Measurements from ENCODE around the gene ZNF808. TPM values are rescaled to one million over a fixed set of nuclear protein-coding genes. Genes with fewer than 3 reads are reported as not detected.
"Not testable (repeated sequence)": the region's sequence is repeated elsewhere in the genome, so short reads cannot be mapped to it uniquely, and the experiment has no call there.

ZNF808 gene
- total RNA-seq, 1 donor from 2014 or later, result 28.5 TPM

- Histone ChIP-seq H3K27me3 (ENCODE audit: low read depth) (no peaks in the 10 kb centered on the region), H3K36me3 (no peaks in the 10 kb centered on the region), H3K27ac (no peak overlapping the region), H3K4me1 (no peaks in the 10 kb centered on the region), H3K9me3 (peaks cover 3% of the 10 kb centered on the region), H3K4me3 (no peak overlapping the region)
- intact Hi-C loops (cut with DNase I), result no loop called here
- no peak for DNase-seq
- no peak for ATAC-seq
- no peak for TF ChIP-seq CTCF (IDR thresholded peaks at IDR 0.05)
Measured at GRCh38 chr19:52520013-52520412, 7.5 kb upstream of the ZNF808 start.

GRCh38 chr19:52522551-52522950, 4.9 kb upstream of the ZNF808 start:
- no peaks in the 10 kb centered on the region for H3K27me3 ChIP-seq (ENCODE audit: low read depth)
- no peak overlapping the region for H3K4me3 ChIP-seq
- no peaks in the 10 kb centered on the region for H3K4me1 ChIP-seq
- no peaks in the 10 kb centered on the region for H3K36me3 ChIP-seq
- ATAC-seq, result no peak
- no peak overlapping the region for H3K27ac ChIP-seq
- H3K9me3 ChIP-seq, result no peaks in the 10 kb centered on the region
- no peak for DNase-seq
- intact Hi-C loops (cut with DNase I), result no loop called here
- no peak for TF ChIP-seq CTCF (IDR thresholded peaks at IDR 0.05)

- intact Hi-C loops (cut with DNase I), result no loop called here
- DNase-seq (no peak), ATAC-seq (no peak)
- no peak overlapping the region for H3K4me3 ChIP-seq
- peaks cover 9% of the 10 kb centered on the region for H3K4me1 ChIP-seq
- no peak for TF ChIP-seq CTCF (IDR thresholded peaks at IDR 0.05)
- H3K27me3 ChIP-seq (ENCODE audit: low read depth), result no peaks in the 10 kb centered on the region
- H3K36me3 ChIP-seq, result no peaks in the 10 kb centered on the region
- no peak overlapping the region for H3K27ac ChIP-seq
- no peaks in the 10 kb centered on the region for H3K9me3 ChIP-seq
Measured at GRCh38 chr19:52524086-52524485, 3.4 kb upstream of the ZNF808 start.

- intact Hi-C loops (cut with DNase I), result no loop called here
- Histone ChIP-seq H3K9me3 (no peaks in the 10 kb centered on the region), H3K4me3 (peak overlapping the region; percentile 78), H3K36me3 (no peaks in the 10 kb centered on the region), H3K27me3 (ENCODE audit: low read depth) (no peaks in the 10 kb centered on the region), H3K27ac (peak overlapping the region; percentile 95), H3K4me1 (peaks cover 15% of the 10 kb centered on the region)
- no peak for TF ChIP-seq CTCF (IDR thresholded peaks at IDR 0.05)
- ATAC-seq (peak; percentile 37 to 41), DNase-seq (peak; percentile 50)
Measured at GRCh38 chr19:52527956-52528351, 486 bp downstream of the ZNF808 start.

- ATAC-seq (no peak), DNase-seq (no peak)
- intact Hi-C loops (cut with DNase I), result no loop called here
- Histone ChIP-seq H3K4me3 (no peak overlapping the region), H3K27me3 (ENCODE audit: low read depth) (no peaks in the 10 kb centered on the region), H3K27ac (no peak overlapping the region), H3K36me3 (peaks cover 6% of the 10 kb centered on the region), H3K4me1 (peaks cover 30% of the 10 kb centered on the region), H3K9me3 (no peaks in the 10 kb centered on the region)
- TF ChIP-seq CTCF (IDR thresholded peaks at IDR 0.05), result no peak
Measured at GRCh38 chr19:52532480-52532879, 5.0 kb downstream of the ZNF808 start.

GRCh38 chr19:52533901-52534300, 6.4 kb downstream of the ZNF808 start:
- Histone ChIP-seq H3K4me1 (peaks cover 23% of the 10 kb centered on the region), H3K4me3 (no peak overlapping the region), H3K9me3 (no peaks in the 10 kb centered on the region), H3K36me3 (peaks cover 6% of the 10 kb centered on the region), H3K27ac (no peak overlapping the region), H3K27me3 (ENCODE audit: low read depth) (no peaks in the 10 kb centered on the region)
- intact Hi-C loops (cut with DNase I), result no loop called here
- peak; percentile 45 to 76 for ATAC-seq
- TF ChIP-seq CTCF (IDR thresholded peaks at IDR 0.05), result no peak
- DNase-seq, result peak; percentile 51

GRCh38 chr19:52535385-52535770, 7.9 kb downstream of the ZNF808 start:
- peak; percentile 50 for DNase-seq
- H3K36me3 ChIP-seq; intact Hi-C loops (cut with DNase I); H3K27me3 ChIP-seq (ENCODE audit: low read depth); ATAC-seq; H3K9me3 ChIP-seq: not testable (repeated sequence)
- H3K4me1 ChIP-seq, result peaks cover 15% of the 10 kb centered on the region
- H3K4me3 ChIP-seq, result peak overlapping the region; percentile 60
- H3K27ac ChIP-seq, result peak overlapping the region; percentile 69
